IMR-90 (cell line): ENCODE results near the gene POR. TPM values are rescaled to one million over a fixed set of nuclear protein-coding genes. Genes with fewer than 3 reads are reported as not detected.
A peak's percentile ranks its signal among the peaks of the same experiment; 100 is the strongest.

ENCODE experiments used
- ATAC-seq: fragments of 200-7000 bp; cut with Tn5 transposase; 2 replicates; pipeline ENCODE4 v1.9.1; 2020; ENCODE audit warnings: low read depth, mild to moderate bottlenecking, moderate library complexity
- BruUV-seq: library from RNA; stranded (reverse); fragments of 400-500 nt; replicated peaks from 2 replicates; lab custom pipeline; 2021; lab: Mats Ljungman, UMichigan
- CTCF ChIA-PET: fragments of 300-600 bp; formaldehyde crosslinking; extraction: SDS; loops from one replicate; lab custom pipeline; 2021; ENCODE audit warnings: antibody characterized with exemption; lab: Yijun Ruan, JAX
- POLR2A ChIA-PET: fragments of 300-600 bp; sonication (Branson Sonifier 250); formaldehyde crosslinking; loops from one replicate; lab custom pipeline; 2022; ENCODE audit warnings: antibody characterized with exemption; ENCODE audit not compliant: unreplicated experiment; lab: Charles Lee
- DNase-seq: peaks from one replicate; pipeline ENCODE4 v3.0.0; 2013
- H2AFZ ChIP-seq: replicated peaks from 2 replicates; pipeline ENCODE3; 2013; ENCODE audit warnings: low read length, mild to moderate bottlenecking; ENCODE audit not compliant: poor library complexity
- H2AK5ac ChIP-seq: 2 replicates; pipeline ENCODE4 v1.6.1; 2013; ENCODE audit warnings: low read depth, low read length, inconsistent platforms
- H2AK9ac ChIP-seq: replicated peaks from 2 replicates; pipeline ENCODE3; 2013; ENCODE audit warnings: mild to moderate bottlenecking, low read depth, low read length, moderate library complexity; ENCODE audit not compliant: poor library complexity
- H2BK120ac ChIP-seq: 2 replicates; pipeline ENCODE4 v1.6.1; 2013; ENCODE audit warnings: low read depth, low read length, inconsistent platforms
- H2BK15ac ChIP-seq: 3 replicates; pipeline ENCODE4 v1.6.1; 2013; ENCODE audit warnings: low read depth, low read length, inconsistent platforms
- H2BK20ac ChIP-seq: 2 replicates; pipeline ENCODE4 v1.6.1; 2013; ENCODE audit warnings: low read depth, mild to moderate bottlenecking, inconsistent platforms, low read length, moderate library complexity
- H2BK5ac ChIP-seq: 2 replicates; pipeline ENCODE4 v1.6.1; 2013; ENCODE audit warnings: mild to moderate bottlenecking, low read depth, low read length, inconsistent platforms; ENCODE audit not compliant: poor library complexity, severe bottlenecking
- H3K14ac ChIP-seq: replicated peaks from 2 replicates; pipeline ENCODE4 v1.6.1; 2013; ENCODE audit warnings: low read depth, low read length, inconsistent platforms
- H3K18ac ChIP-seq: 2 replicates; pipeline ENCODE4 v1.6.1; 2013; ENCODE audit warnings: low read depth, low read length, control low read depth
- H3K23ac ChIP-seq: 2 replicates; pipeline ENCODE4 v1.6.1; 2013; ENCODE audit warnings: low read depth, low read length, inconsistent platforms
- H3K27ac ChIP-seq: 2 replicates; pipeline ENCODE4 v1.5.1; 2013; ENCODE audit warnings: mild to moderate bottlenecking, control low read depth, low read length; ENCODE audit not compliant: insufficient read depth
- H3K27me3 ChIP-seq: 2 replicates; pipeline ENCODE4 v1.6.1; 2013; ENCODE audit warnings: low read length; ENCODE audit not compliant: control insufficient read depth, insufficient read depth
- H3K36me3 ChIP-seq: 2 replicates; pipeline ENCODE4 v1.6.1; 2013; ENCODE audit warnings: low read length, mixed read lengths; ENCODE audit not compliant: control insufficient read depth, insufficient read depth
- H3K4ac ChIP-seq: 2 replicates; pipeline ENCODE4 v1.6.1; 2013; ENCODE audit warnings: low read depth, low read length, inconsistent platforms
- H3K4me1 ChIP-seq: 2 replicates; pipeline ENCODE4 v1.6.1; 2013; ENCODE audit warnings: low read length, mixed read lengths; ENCODE audit not compliant: control insufficient read depth, insufficient read depth
- H3K4me2 ChIP-seq: 2 replicates; pipeline ENCODE4 v1.6.1; 2013; ENCODE audit warnings: low read depth, mild to moderate bottlenecking, control low read depth, low read length, moderate library complexity
- H3K4me3 ChIP-seq: 2 replicates; pipeline ENCODE4 v1.5.1; 2013; ENCODE audit warnings: low read depth, mild to moderate bottlenecking, control low read depth, low read length, moderate library complexity; ENCODE audit not compliant: insufficient read depth
- H3K56ac ChIP-seq: 2 replicates; pipeline ENCODE4 v1.6.1; 2013; ENCODE audit warnings: low read length, inconsistent platforms; ENCODE audit not compliant: insufficient read depth; ENCODE audit errors: extremely low read depth
- H3K79me1 ChIP-seq, 2 experiments: 2 replicates each; pipeline ENCODE4 v1.6.1; 2013; ENCODE audit warnings: low read length in 2 of 2, inconsistent platforms in 1 of 2, low read depth in 1 of 2
- H3K9ac ChIP-seq: 2 replicates; pipeline ENCODE4 v1.6.1; 2013; ENCODE audit warnings: low read depth, low read length, control low read depth
- H3K9me1 ChIP-seq: 2 replicates; pipeline ENCODE4 v1.6.1; 2013; ENCODE audit warnings: low read length, inconsistent platforms; ENCODE audit not compliant: insufficient read depth
- H3K9me3 ChIP-seq: 2 replicates; pipeline ENCODE4 v1.6.1; 2013; ENCODE audit warnings: low read length; ENCODE audit not compliant: control insufficient read depth, insufficient read depth
- H4K20me1 ChIP-seq: 2 replicates; pipeline ENCODE4 v1.6.1; 2013; ENCODE audit warnings: low read length, inconsistent platforms; ENCODE audit not compliant: insufficient read depth
- H4K5ac ChIP-seq: 2 replicates; pipeline ENCODE4 v1.6.1; 2013; ENCODE audit warnings: mild to moderate bottlenecking, low read depth, low read length, control low read depth
- H4K8ac ChIP-seq, 2 experiments: 2 replicates each; pipeline ENCODE4 v1.6.1; 2013; ENCODE audit warnings: low read depth in 2 of 2, low read length in 2 of 2, control low read depth in 1 of 2, inconsistent platforms in 1 of 2
- H4K91ac ChIP-seq: 2 replicates; pipeline ENCODE4 v1.6.1; 2013; ENCODE audit warnings: low read depth, low read length, inconsistent platforms; ENCODE audit not compliant: insufficient read depth
- BHLHE40 ChIP-seq: fragments of 150-350 bp; IDR thresholded peaks from 2 replicates; pipeline ENCODE4 v1.6.1; 2016; ENCODE audit warnings: mild to moderate bottlenecking, low read depth, low read length
- CEBPB ChIP-seq: IDR thresholded peaks from 2 replicates; pipeline ENCODE4 v1.6.1; 2012; ENCODE audit warnings: low read depth, low read length, improper control_type of control experiment
- CHD1 ChIP-seq: IDR thresholded peaks from 2 replicates; pipeline ENCODE4 v1.6.1; 2012; ENCODE audit warnings: low read depth, low read length, improper control_type of control experiment
- ELK1 ChIP-seq: fragments of 150-350 bp; IDR thresholded peaks from 2 replicates; pipeline ENCODE4 v1.6.1; 2016; ENCODE audit warnings: low read depth, mild to moderate bottlenecking, low read length, moderate library complexity, borderline replicate concordance
- FOS ChIP-seq: fragments of 150-350 bp; IDR thresholded peaks from 2 replicates; pipeline ENCODE4 v1.6.1; 2016; ENCODE audit warnings: low read depth, low read length
- MAFK ChIP-seq: IDR thresholded peaks from 2 replicates; pipeline ENCODE4 v1.6.1; 2012; ENCODE audit warnings: low read depth, low read length, improper control_type of control experiment
- MAZ ChIP-seq: IDR thresholded peaks from 2 replicates; pipeline ENCODE4 v1.6.1; 2012; ENCODE audit warnings: low read depth, mild to moderate bottlenecking, low read length, improper control_type of control experiment, moderate library complexity, borderline replicate concordance
- MXI1 ChIP-seq: IDR thresholded peaks from 2 replicates; pipeline ENCODE4 v1.6.1; 2012; ENCODE audit warnings: low read depth, mild to moderate bottlenecking, low read length, moderate library complexity, borderline replicate concordance
- NFE2L2 ChIP-seq: fragments of 150-350 bp; IDR thresholded peaks from 2 replicates; pipeline ENCODE4 v1.6.1; 2016; ENCODE audit warnings: low read depth, mild to moderate bottlenecking, low read length
- POLR2A ChIP-seq: IDR thresholded peaks from 2 replicates; pipeline ENCODE4 v1.6.1; 2012; ENCODE audit warnings: mild to moderate bottlenecking, low read depth, low read length
- RAD21 ChIP-seq: IDR thresholded peaks from 2 replicates; pipeline ENCODE4 v1.6.1; 2012; ENCODE audit warnings: low read length, improper control_type of control experiment
- RCOR1 ChIP-seq: IDR thresholded peaks from 2 replicates; pipeline ENCODE4 v1.6.1; 2012; ENCODE audit warnings: mild to moderate bottlenecking, low read length, improper control_type of control experiment; ENCODE audit not compliant: insufficient replicate concordance
- RFX5 ChIP-seq: IDR thresholded peaks from 2 replicates; pipeline ENCODE4 v1.8.0; 2012; ENCODE audit warnings: low read depth, mild to moderate bottlenecking, low read length, moderate library complexity
- SMC3 ChIP-seq: fragments of 150-350 bp; IDR thresholded peaks from 2 replicates; pipeline ENCODE4 v1.6.1; 2016; ENCODE audit warnings: low read depth, mild to moderate bottlenecking, antibody characterized with exemption, low read length, moderate library complexity
- WGBS, 2 experiments: methylation state at CpG; one replicate each; pipeline versions ENCODE4 v1.1.5 to v1.1.7; 2013; ENCODE audit warnings: missing lambda C conversion rate in 2 of 2; ENCODE audit not compliant: insufficient read length in 1 of 2; ENCODE audit errors: extremely low coverage in 2 of 2; 5-methylcytosine and 5-hydroxymethylcytosine counted together
- dilution Hi-C: fragments of 300-500 bp; cut with HindIII; formaldehyde crosslinking; loops from one replicate; pipeline ENCODE4 v1.14.3; 2018; ENCODE audit warnings: low sequenced_read_pairs; ENCODE audit not compliant: unreplicated experiment
- in situ Hi-C: fragments of 300-500 bp; cut with MboI; formaldehyde crosslinking; loops from 3 replicates; pipeline ENCODE4 v1.14.3; 2019; ENCODE audit warnings: low sequenced_read_pairs, inconsistent platforms, mixed read lengths
- intact Hi-C: fragments of 100-400 bp; cut with micrococcal nuclease; formaldehyde crosslinking; loops from 2 replicates; pipeline ENCODE4 v1.10.0; 2022
- polyA plus RNA-seq, 3 experiments: library from polyadenylated mRNA; depleted of rRNA; stranded (reverse); fragments of >200 nt; gene quantifications; 2 replicates each; pipeline ENCODE4 v1.2.3, GENCODE V29; 2012; ENCODE audit warnings: low replicate concordance in 1 of 3
- total RNA-seq: library from RNA; depleted of rRNA; stranded (reverse); fragments of >200 nt; gene quantifications from 2 replicates; pipeline ENCODE4 v1.2.3, GENCODE V29; 2012

POR gene
- total and polyA plus RNA-seq, 2 of the 4 experiments (the other 2 are of a cell fraction), result 25.5 to 42.2 TPM

GRCh38 chr7:75889826-75890225 is 25.1 kb upstream of the POR start:
- Histone ChIP-seq H2BK120ac (no peak overlapping the region), H3K4me3 (no peak overlapping the region), H3K18ac (no peak overlapping the region), H3K79me1 (peaks cover 0 to 7% of the 10 kb centered on the region in 2 experiments; a peak in 1 of 4 replicates), H2BK5ac (no peak overlapping the region), H3K36me3 (peaks cover 30% of the 10 kb centered on the region), H3K27ac (no peak overlapping the region), H3K23ac (no peak overlapping the region), H3K9me3 (no peaks in the 10 kb centered on the region), H3K4ac (no peak overlapping the region), H3K14ac (no peak overlapping the region), H2AK9ac (no peak overlapping the region), H4K91ac (no peak overlapping the region), H3K9me1 (peaks cover 10% of the 10 kb centered on the region), H2BK20ac (no peak overlapping the region), H3K56ac (no peak overlapping the region), H2AK5ac (no peak overlapping the region), H2BK15ac (no peak overlapping the region), H3K4me1 (peaks cover 6% of the 10 kb centered on the region; the same call in 1 of the 2 replicates), H2AFZ (no peak overlapping the region), H3K4me2 (no peak overlapping the region), H3K9ac (no peak overlapping the region), H3K27me3 (no peaks in the 10 kb centered on the region), H4K8ac (no peak overlapping the region), H4K5ac (no peak overlapping the region), H4K20me1 (no peaks in the 10 kb centered on the region)
- TF ChIP-seq MAFK (no peak), RCOR1 (no peak), FOS (no peak), BHLHE40 (no peak), RAD21 (no peak), MXI1 (no peak), CHD1 (no peak), RFX5 (no peak), MAZ (no peak), CEBPB (no peak), SMC3 (no peak), ELK1 (no peak), POLR2A (no peak), NFE2L2 (no peak)
- peak; percentile 27 for DNase-seq
- ChIA-PET CTCF (no interaction called here), POLR2A (no interaction called here)
- in situ Hi-C loops (no loop called here), dilution Hi-C loops (no loop called here), intact Hi-C loops (no loop called here)
- WGBS, 2 experiments, result 100% methylated on average over 1 of the region's 11 CpGs; no CpG with 5 or more reads in 1 of the 2 experiments
- ATAC-seq, result no peak
- BruUV-seq, result no TSS peak
